SJCRH30 (cell line): ENCODE data around the gene LCE6A. TPM values are rescaled to one million over a fixed set of nuclear protein-coding genes. Genes with fewer than 3 reads are reported as not detected.

Experiments
- DNase-seq, 2 experiments: peaks; one replicate each; pipeline ENCODE4 v3.0.0-alpha.2; 2015 to 2020
- H3K27ac ChIP-seq: fragments of 250-450 bp; sonication (Bioruptor Pico); 2 replicates; pipeline ENCODE4 v1.5.1; 2020; ENCODE audit warnings: mild to moderate bottlenecking, moderate library complexity
- H3K27me3 ChIP-seq: fragments of 250-450 bp; sonication (Bioruptor Pico); 2 replicates; pipeline ENCODE4 v1.5.1; 2020; ENCODE audit warnings: mild to moderate bottlenecking, moderate library complexity
- H3K36me3 ChIP-seq: fragments of 250-450 bp; sonication (Bioruptor Pico); 2 replicates; pipeline ENCODE4 v1.5.1; 2020; ENCODE audit warnings: mild to moderate bottlenecking, moderate library complexity
- H3K4me1 ChIP-seq: fragments of 250-450 bp; sonication (Bioruptor Pico); 2 replicates; pipeline ENCODE4 v1.5.1; 2020; ENCODE audit warnings: mild to moderate bottlenecking, moderate library complexity
- H3K4me3 ChIP-seq: fragments of 250-450 bp; sonication (Bioruptor Pico); 2 replicates; pipeline ENCODE4 v1.5.1; 2020; ENCODE audit warnings: mild to moderate bottlenecking, moderate library complexity
- H3K9me3 ChIP-seq: fragments of 250-450 bp; sonication (Bioruptor Pico); replicated peaks from 2 replicates; pipeline ENCODE4 v1.5.1; 2020; ENCODE audit warnings: mild to moderate bottlenecking, moderate library complexity
- total RNA-seq: library from RNA; depleted of rRNA; stranded (reverse); fragments of >200 nt; shearing (Covaris generic); gene quantifications from 2 replicates; pipeline ENCODE4 v1.2.3, GENCODE V29; 2014; rRNA removed

The LCE6A gene
- total RNA-seq = not detected in 2 replicates

- Histone ChIP-seq H3K36me3 (no peaks in the 10 kb centered on the region), H3K4me3 (no peak within 1 kb of the TSS), H3K27ac (no peak within 1 kb of the TSS), H3K4me1 (no peaks in the 10 kb centered on the region), H3K9me3 (no peaks in the 10 kb centered on the region), H3K27me3 (no peaks in the 10 kb centered on the region)
- no peak for DNase-seq
Observed at GRCh38 chr1:152842556-152842955, at the start of gene LCE6A. Gene LCE6A, plus strand, starts transcription at chr1:152842856. Its CDS starts 665 bp downstream, at chr1:152843521.

- H3K36me3 ChIP-seq = no peaks in the 10 kb centered on the region
Observed at GRCh38 chr1:152795686-152796085, 47.0 kb upstream of the LCE6A start.

GRCh38 chr1:152796421-152796820, 46.2 kb upstream of the LCE6A start, which contains the start of gene LCE1D:
Gene LCE1D, plus strand, starts transcription at chr1:152796721. Its CDS starts 1,074 bp downstream, at chr1:152797795.
- H3K4me1 ChIP-seq = no peaks in the 10 kb centered on the region
- no peaks in the 10 kb centered on the region for H3K36me3 ChIP-seq
- H3K9me3 ChIP-seq = no peaks in the 10 kb centered on the region
- no peaks in the 10 kb centered on the region for H3K27me3 ChIP-seq
- DNase-seq = no peak
- H3K27ac ChIP-seq = no peak within 1 kb of the TSS
- H3K4me3 ChIP-seq = no peak within 1 kb of the TSS

More at GRCh38 chr1:152795686-152796085, 47.0 kb upstream of the LCE6A start:
- H3K27me3 ChIP-seq = no peaks in the 10 kb centered on the region
- no peaks in the 10 kb centered on the region for H3K4me1 ChIP-seq
- no peak for DNase-seq
- H3K9me3 ChIP-seq = no peaks in the 10 kb centered on the region
- no peak overlapping the region for H3K4me3 ChIP-seq
- no peak overlapping the region for H3K27ac ChIP-seq

GRCh38 chr1:152801333-152801732, 41.3 kb upstream of the LCE6A start:
- Histone ChIP-seq H3K36me3 (no peaks in the 10 kb centered on the region), H3K4me3 (no peak overlapping the region), H3K9me3 (no peaks in the 10 kb centered on the region), H3K27me3 (no peaks in the 10 kb centered on the region), H3K4me1 (no peaks in the 10 kb centered on the region), H3K27ac (no peak overlapping the region)
- DNase-seq = no peak

GRCh38 chr1:152806576-152806975, 36.1 kb upstream of the LCE6A start, which contains the start of gene LCE1C:
Gene LCE1C, minus strand, starts transcription at chr1:152806651. Its CDS starts 1,173 bp downstream, at chr1:152805478.
- no peak within 1 kb of the TSS for H3K4me3 ChIP-seq
- H3K9me3 ChIP-seq = no peaks in the 10 kb centered on the region
- H3K36me3 ChIP-seq = no peaks in the 10 kb centered on the region
- no peaks in the 10 kb centered on the region for H3K27me3 ChIP-seq
- H3K4me1 ChIP-seq = no peaks in the 10 kb centered on the region
- no peak for DNase-seq
- H3K27ac ChIP-seq = no peak within 1 kb of the TSS

GRCh38 chr1:152811050-152811449, 31.6 kb upstream of the LCE6A start:
- Histone ChIP-seq H3K4me3 (no peak overlapping the region), H3K27me3 (no peaks in the 10 kb centered on the region), H3K27ac (no peak overlapping the region), H3K9me3 (no peaks in the 10 kb centered on the region), H3K4me1 (no peaks in the 10 kb centered on the region), H3K36me3 (no peaks in the 10 kb centered on the region)
- DNase-seq = no peak

- H3K4me1 ChIP-seq = no peaks in the 10 kb centered on the region
- H3K9me3 ChIP-seq = no peaks in the 10 kb centered on the region
- no peak within 1 kb of the TSS for H3K4me3 ChIP-seq
- no peaks in the 10 kb centered on the region for H3K27me3 ChIP-seq
- DNase-seq = no peak
- no peak within 1 kb of the TSS for H3K27ac ChIP-seq
- H3K36me3 ChIP-seq = no peaks in the 10 kb centered on the region
Observed at GRCh38 chr1:152811671-152812070, 31.0 kb upstream of the LCE6A start, which contains the start of gene LCE1B. Gene LCE1B, plus strand, starts transcription at chr1:152811971. Its CDS starts 476 bp downstream, at chr1:152812447.

GRCh38 chr1:152817309-152817708, 25.3 kb upstream of the LCE6A start:
- no peak overlapping the region for H3K27ac ChIP-seq
- H3K4me1 ChIP-seq = no peaks in the 10 kb centered on the region
- no peaks in the 10 kb centered on the region for H3K9me3 ChIP-seq
- H3K4me3 ChIP-seq = no peak overlapping the region
- no peaks in the 10 kb centered on the region for H3K36me3 ChIP-seq
- DNase-seq = no peak
- H3K27me3 ChIP-seq = no peaks in the 10 kb centered on the region

- Histone ChIP-seq H3K27ac (no peak overlapping the region), H3K36me3 (no peaks in the 10 kb centered on the region), H3K27me3 (no peaks in the 10 kb centered on the region), H3K4me1 (no peaks in the 10 kb centered on the region), H3K9me3 (no peaks in the 10 kb centered on the region), H3K4me3 (no peak overlapping the region)
- DNase-seq = no peak
Observed at GRCh38 chr1:152823294-152823693, 19.4 kb upstream of the LCE6A start.

- H3K27me3 ChIP-seq = no peaks in the 10 kb centered on the region
Observed at GRCh38 chr1:152824964-152825363, 17.7 kb upstream of the LCE6A start.

GRCh38 chr1:152827173-152827572, 15.5 kb upstream of the LCE6A start, which contains the start of gene LCE1A:
Gene LCE1A, plus strand, starts transcription at chr1:152827473. Its CDS starts 0 bp downstream, at chr1:152827473.
- no peak within 1 kb of the TSS for H3K4me3 ChIP-seq
- no peak for DNase-seq
- no peaks in the 10 kb centered on the region for H3K9me3 ChIP-seq
- no peak within 1 kb of the TSS for H3K27ac ChIP-seq
- H3K27me3 ChIP-seq = no peaks in the 10 kb centered on the region
- H3K4me1 ChIP-seq = no peaks in the 10 kb centered on the region
- no peaks in the 10 kb centered on the region for H3K36me3 ChIP-seq

More at GRCh38 chr1:152824964-152825363, 17.7 kb upstream of the LCE6A start:
- no peaks in the 10 kb centered on the region for H3K4me1 ChIP-seq
- no peaks in the 10 kb centered on the region for H3K36me3 ChIP-seq
- no peaks in the 10 kb centered on the region for H3K9me3 ChIP-seq
- no peak for DNase-seq
- H3K4me3 ChIP-seq = no peak overlapping the region
- H3K27ac ChIP-seq = no peak overlapping the region

GRCh38 chr1:152836870-152837269, 5.8 kb upstream of the LCE6A start:
- no peaks in the 10 kb centered on the region for H3K36me3 ChIP-seq
- DNase-seq = no peak
- H3K4me1 ChIP-seq = no peaks in the 10 kb centered on the region
- H3K27me3 ChIP-seq = no peaks in the 10 kb centered on the region
- H3K4me3 ChIP-seq = no peak overlapping the region
- no peak overlapping the region for H3K27ac ChIP-seq
- no peaks in the 10 kb centered on the region for H3K9me3 ChIP-seq

GRCh38 chr1:152855661-152856060, 13.0 kb downstream of the LCE6A start:
- no peak for DNase-seq
- H3K4me3 ChIP-seq = no peak overlapping the region
- no peaks in the 10 kb centered on the region for H3K27me3 ChIP-seq
- H3K4me1 ChIP-seq = no peaks in the 10 kb centered on the region
- no peak overlapping the region for H3K27ac ChIP-seq
- no peaks in the 10 kb centered on the region for H3K36me3 ChIP-seq
- no peaks in the 10 kb centered on the region for H3K9me3 ChIP-seq

GRCh38 chr1:152858062-152858461, 15.4 kb downstream of the LCE6A start:
- DNase-seq = no peak
- H3K4me1 ChIP-seq = no peaks in the 10 kb centered on the region
- no peaks in the 10 kb centered on the region for H3K27me3 ChIP-seq
- no peaks in the 10 kb centered on the region for H3K9me3 ChIP-seq
- no peaks in the 10 kb centered on the region for H3K36me3 ChIP-seq
- H3K27ac ChIP-seq = no peak overlapping the region
- H3K4me3 ChIP-seq = no peak overlapping the region

- no peak within 1 kb of the TSS for H3K27ac ChIP-seq
- no peak for DNase-seq
- H3K4me1 ChIP-seq = no peaks in the 10 kb centered on the region
- H3K36me3 ChIP-seq = no peaks in the 10 kb centered on the region
- no peak within 1 kb of the TSS for H3K4me3 ChIP-seq
- no peaks in the 10 kb centered on the region for H3K9me3 ChIP-seq
- no peaks in the 10 kb centered on the region for H3K27me3 ChIP-seq
Observed at GRCh38 chr1:152859696-152860095, 17.0 kb downstream of the LCE6A start, which contains the start of gene LCE7A. Gene LCE7A, plus strand, starts transcription at chr1:152859996. Its CDS starts 702 bp downstream, at chr1:152860698.

- DNase-seq = no peak
- Histone ChIP-seq H3K36me3 (no peaks in the 10 kb centered on the region), H3K27me3 (no peaks in the 10 kb centered on the region), H3K4me1 (no peaks in the 10 kb centered on the region), H3K9me3 (no peaks in the 10 kb centered on the region), H3K27ac (no peak overlapping the region), H3K4me3 (no peak overlapping the region)
Observed at GRCh38 chr1:152860129-152860528, 17.5 kb downstream of the LCE6A start.
